Mammary epithelial cell (primary cell): Measurements from ENCODE around the gene PANK3.

ENCODE experiments used
- CTCF ChIP-seq, 2 donors: IDR thresholded peaks in 1 of 2; conservative IDR thresholded peaks in 1 of 2; 2 replicates each; pipeline ENCODE4 v1.5.1; 2011 to 2012; ENCODE audit warnings: inconsistent platforms in 2 of 2, low read length in 2 of 2, mild to moderate bottlenecking in 2 of 2, control low read depth in 1 of 2, low read depth in 1 of 2; ENCODE audit not compliant: insufficient read depth in 1 of 2; ENCODE audit errors: extremely low read depth in 1 of 2
- EZH2 ChIP-seq: IDR thresholded peaks from 2 replicates; pipeline ENCODE4 v1.6.1; 2012; ENCODE audit warnings: low read length, inconsistent platforms, borderline replicate concordance

- TF ChIP-seq CTCF (conservative IDR thresholded peaks at IDR 0.05 in 1 of 2, IDR thresholded peaks at IDR 0.05 in 1 of 2; ENCODE audit: extremely low read depth in 1 of 2, insufficient read depth in 1 of 2, low read depth in 1 of 2, low read length in 2 of 2) = no peak
- TF ChIP-seq EZH2 = no peak
Measured at GRCh38 chr5:168624850-168625364, 45.7 kb upstream of the PANK3 start.
